Measurements from ENCODE around the gene BLID. TPM values are rescaled to one million over a fixed set of nuclear protein-coding genes. Genes with fewer than 3 reads are reported as not detected.

BLID gene
- polyA plus RNA-seq, 1 donor, result not detected

DNA sequence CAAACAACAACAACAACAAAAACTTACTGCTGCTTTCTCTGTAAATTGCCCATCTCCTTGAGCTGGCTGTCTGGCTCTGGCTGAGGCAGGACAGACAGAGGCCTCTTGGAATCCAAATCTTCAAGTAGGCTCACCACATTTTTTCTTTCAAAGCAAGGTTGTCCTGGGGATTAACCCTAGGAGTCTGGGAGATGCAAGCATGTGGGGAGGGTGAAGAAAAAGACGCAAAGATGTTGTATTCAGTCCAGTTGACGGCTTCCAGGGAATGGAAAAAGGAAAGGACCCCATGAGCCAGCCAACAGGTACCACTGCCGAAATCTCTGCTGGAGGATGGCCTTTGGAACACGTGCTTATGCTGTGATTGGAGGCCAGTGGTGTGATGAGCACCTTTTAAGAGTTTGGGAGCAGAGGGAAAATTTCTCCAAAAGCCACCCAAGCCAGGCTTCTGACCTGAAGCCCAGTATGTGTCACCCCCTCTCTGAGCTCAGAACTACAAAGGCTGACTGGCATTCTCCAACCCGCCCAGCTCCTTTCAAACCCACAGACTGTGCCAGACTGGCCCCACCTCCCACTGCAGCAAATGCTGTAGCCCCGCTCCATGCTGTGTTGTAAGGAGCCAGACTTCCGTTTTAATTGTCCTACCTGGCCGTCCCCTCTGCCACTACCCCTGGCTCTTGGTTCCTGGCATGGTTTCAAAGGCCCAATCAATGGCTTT lies 10.8 kb downstream of the BLID start:
- DNase-seq, result no peak

DNA sequence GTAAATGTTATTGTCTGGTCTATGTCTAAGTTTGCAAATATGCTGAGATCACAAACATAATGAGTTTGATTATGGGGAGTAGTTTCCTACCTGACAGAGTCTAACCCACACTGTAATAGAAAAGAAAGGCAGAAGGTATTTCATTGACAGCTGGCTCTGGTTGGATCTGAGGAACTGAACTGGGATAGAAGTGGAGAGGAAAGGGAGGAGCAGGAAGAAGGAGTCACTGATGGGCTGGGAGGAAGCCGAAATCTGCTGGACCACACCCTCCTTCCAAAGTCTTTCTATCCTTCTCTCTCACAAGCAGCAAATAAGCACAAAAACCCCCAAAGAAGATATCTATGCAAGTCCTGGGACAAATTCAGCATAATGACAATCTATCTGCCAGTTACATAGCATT lies 11.7 kb downstream of the BLID start:
- DNase-seq, result no peak

DNA sequence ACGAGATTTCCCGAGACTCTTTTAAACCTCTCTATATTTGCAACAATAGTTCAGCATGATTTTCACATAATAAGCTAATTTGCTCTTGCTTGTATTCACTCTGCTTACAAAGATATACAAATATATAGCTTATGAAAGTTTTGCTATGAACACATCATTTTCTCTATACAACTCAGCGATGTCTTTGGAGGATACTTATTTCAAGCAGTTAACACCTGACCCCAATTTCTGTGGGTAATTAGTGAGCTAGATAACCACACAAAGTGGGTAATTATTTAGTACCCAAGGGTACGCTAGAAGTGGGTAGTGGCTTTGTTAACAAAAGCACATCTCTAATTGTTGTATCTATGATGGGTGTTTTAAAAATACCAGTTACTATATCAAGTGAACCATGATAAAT lies 12.3 kb downstream of the BLID start:
- no peak for DNase-seq

DNA sequence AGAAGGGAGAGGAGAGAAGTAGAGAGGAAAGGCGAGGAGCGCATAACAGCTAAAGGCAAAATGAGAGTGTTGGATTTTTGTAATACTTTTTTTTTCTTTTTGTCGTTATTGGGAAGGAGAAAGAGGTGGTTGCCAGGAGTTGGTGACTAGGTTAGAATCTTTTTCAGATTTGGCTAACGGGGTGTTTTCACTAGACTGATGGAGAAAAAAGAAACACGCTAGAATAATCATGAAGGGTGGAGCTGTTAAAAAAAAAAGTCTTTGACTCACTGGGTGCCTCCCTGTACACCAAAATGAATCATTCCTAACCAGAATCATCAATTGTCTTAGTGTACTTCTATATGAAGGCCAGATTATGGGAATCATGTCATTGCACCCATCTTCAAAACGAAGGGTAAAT lies 12.7 kb downstream of the BLID start:
- DNase-seq, result no peak

DNA sequence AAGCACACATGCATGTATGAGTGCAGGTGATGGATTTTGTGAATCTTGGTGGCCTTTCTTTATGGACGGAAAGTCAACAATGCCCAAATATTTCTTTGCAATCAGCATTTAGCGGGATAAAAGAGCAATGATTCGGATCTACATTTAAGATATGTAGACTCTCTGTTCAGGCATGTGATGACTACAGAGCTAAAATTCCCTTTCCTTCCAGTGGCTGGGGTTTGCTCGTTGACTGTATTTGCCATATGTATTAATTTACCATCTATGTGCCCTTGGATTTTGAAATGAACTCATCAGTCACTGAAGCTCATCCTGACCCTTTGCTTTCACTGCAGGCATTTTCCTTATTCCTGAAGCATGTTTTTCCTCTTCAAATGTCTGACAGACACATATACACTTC lies 13.6 kb downstream of the BLID start:
- no peak for DNase-seq

DNA sequence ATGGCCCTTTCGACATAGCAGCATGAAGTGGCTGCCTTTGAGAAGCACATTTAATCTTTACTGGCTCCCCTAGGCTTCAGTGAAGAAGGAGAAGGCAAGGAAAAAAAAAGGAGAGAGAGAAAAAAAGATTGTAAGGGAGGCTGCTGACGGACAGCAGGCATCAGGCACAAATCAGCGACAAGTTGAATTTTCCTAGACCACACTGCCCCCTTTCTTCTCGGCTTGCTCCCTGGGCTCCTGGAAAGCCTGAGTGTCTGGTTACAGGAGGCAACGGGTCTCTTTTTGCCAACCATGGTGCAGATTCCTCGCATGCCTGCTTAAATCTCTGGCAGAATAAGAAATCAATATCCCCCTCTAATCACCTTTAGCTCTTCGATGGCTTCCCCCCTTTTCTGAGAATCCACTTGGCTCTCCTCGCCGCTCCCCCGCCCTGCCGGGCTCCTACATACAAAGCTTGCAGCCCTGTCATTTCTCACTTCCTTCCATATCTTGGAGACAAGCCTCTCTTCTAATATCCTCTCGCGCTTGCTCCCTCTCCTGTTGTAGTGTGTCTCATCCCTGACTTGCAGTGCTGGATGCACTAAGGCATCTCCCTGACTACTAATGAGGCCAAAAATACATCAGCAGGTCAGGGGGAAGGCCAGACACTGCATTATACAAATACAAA lies 14.3 kb downstream of the BLID start:
- peak; percentile 89 for DNase-seq

DNA sequence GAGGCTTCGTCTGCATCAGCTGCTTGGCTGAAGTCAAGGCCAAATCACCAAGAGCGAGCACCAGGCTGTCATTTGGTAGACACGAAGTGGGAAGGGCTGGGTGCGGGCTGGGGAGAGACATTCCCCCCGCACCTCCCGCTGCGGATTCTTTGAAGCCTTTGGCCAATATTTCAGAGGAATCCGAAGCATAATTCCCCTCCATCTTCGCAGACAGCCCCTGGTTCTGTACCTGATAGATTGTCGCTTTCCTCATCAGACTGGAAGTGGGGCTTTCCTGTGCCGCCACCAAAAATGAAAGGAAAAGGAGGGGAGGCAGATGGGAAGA lies 15.3 kb downstream of the BLID start:
- peak; percentile 26 for DNase-seq

DNA sequence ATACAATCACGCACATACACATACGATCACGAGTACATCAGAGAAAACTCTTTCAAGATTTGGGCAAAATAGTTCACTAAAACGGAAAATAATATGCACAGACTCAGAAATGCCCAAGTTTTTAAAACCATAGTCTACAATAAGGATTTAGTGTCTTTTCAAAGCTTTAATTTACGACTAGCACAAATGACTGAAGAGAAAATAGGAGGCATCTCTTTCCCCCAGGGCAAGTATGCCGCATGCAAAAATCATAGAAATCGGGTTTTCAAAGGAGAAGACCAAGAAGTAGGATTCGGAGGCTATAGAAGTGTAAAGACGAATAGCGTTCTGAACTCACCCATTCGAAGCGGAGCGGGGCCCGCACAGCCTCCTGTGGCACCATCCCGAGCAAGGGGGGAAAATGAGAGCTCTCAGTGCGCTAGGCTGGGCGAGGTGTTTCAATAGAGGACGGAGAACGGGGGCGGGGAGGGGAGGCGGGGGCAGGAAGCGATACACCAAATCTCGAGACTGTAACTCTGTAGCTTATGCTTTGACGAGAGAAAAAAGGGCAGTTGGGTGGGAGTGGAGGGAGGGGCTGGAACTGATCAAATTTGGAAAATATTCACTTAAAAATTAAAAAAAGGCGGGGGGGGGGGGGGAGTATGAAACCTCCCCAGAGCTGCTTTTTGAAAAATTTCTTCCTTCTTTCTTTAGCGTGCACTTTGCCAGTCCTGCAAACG lies 15.8 kb downstream of the BLID start:
- peak; percentile 61 for DNase-seq

DNA sequence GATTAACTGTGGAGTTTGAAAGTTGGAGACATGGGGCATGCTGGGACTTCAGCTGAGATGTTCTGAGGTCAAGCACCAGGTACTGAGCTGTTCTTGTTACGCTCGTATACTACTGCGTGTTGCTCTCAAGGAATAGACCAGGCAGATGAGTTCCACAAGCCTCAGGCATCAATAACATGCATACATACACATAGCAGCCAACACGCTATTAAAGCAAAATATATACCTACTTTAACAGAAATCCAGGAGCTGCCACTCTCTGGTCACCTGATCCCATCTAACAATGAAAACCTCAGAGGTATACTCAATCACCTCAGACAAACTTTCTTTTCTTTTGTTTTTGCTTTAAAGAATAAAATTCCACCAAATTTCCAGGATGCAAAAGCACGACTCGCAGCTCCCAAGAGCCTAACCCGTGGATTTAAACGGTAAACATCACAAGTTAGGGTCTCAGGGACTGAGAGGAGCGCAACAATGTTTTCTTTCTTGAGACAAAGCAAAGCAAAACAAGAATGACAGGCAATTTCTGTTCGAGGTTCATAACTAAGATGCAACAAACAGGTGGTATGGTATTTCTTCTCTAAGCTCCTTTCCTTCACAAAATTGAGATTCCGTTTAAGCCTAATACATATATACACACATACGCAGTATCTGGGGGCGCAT lies 16.5 kb downstream of the BLID start:
- DNase-seq, result peak; percentile 40

DNA sequence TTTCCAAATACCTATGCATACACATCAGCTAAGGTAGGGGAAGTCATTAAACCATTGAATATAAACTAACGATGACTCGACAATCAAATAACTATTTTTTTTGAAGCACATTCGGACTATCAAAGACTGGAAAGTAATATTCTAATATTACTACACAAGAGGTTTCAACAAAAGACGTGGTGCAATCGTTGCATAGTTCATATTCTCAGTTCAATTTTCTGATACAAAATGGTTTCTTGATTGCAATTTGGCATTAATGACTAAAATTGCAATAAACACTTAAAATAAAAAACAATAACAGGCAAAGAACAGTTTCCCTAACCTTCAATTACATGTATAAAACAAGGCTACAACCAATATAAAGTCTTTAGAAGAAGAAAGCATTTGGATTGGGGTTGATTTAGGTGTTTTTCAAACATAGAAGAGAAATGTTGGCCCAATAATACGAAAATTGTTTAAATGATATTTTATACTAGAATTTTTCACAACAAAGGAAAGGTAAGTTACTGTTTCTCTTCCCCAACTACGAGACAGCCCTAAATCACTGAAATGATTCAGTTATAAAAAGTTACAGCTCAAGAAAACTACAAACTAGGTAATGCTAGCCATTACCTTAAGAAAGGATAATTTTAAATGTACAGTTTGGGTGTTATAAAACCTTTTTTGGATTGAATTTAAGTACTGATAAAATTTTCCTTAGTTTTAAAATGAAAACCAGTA lies 17.6 kb downstream of the BLID start:
- peak; percentile 18 for DNase-seq

DNA sequence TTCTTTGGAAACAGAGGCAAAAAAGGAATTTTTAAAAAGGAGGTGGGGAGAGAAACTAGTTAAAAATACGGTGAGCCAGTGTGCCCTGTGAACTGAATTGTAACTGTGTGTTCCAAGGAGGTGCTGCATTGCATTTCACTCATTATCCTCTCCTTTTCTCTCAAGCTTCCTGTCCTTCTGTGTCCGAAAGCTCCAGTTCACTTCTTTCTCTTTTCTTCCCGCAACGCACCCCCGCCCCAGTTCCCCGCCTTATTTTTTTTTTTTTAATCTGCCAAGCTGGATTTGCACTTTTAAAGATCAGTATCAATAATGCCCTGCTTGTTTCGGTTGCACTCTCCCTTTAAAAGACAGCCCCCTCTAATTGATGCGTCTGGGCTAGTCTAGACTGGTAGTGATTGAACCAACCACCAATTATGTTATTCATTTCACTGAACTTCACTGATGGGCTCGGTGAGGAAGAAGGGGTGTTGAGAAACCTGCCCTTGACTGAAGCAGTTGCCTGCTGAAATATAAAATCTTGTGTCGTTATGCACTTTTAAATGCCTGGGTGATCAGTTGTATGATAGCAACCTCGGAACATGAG lies 18.5 kb downstream of the BLID start:
- DNase-seq, result peak; percentile 24

DNA sequence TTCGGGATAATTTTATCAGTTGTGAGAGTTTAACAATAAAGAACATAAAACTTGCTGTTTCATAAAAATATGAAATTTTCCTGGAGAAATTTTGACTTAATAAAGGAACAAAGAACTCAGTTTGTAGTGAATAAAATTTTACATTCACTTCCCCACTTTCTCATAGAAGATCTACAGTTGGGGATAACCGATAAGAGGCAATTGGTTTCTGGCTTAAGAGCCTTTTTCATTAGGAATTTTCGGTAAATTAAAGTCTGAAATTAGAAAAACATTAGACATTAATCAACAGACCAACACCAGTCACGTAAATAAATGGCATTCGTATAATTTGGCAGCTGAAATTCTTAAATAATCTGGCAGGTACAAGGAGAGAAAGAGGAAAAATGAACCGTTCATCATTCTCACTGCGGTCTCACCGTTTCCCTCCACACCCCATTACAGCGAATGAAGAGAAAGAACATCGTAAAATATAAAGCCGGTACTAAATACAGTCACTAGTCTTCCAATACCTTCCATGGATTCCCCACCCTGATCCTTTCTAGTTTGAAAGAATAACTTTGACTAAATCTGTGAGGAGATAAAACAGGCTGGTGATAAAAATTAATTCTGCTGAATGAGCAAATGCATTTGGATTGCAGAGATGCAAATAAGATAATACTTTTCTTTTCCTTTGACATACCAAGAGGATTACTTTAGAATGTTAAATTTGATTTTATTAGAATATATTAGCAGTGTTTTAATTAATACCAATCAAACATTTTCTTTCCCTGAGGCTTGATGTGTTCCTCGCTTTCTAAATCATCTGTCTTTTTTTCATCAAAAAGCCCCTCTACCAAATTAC lies 19.5 kb downstream of the BLID start:
- DNase-seq, result peak; percentile 19

DNA sequence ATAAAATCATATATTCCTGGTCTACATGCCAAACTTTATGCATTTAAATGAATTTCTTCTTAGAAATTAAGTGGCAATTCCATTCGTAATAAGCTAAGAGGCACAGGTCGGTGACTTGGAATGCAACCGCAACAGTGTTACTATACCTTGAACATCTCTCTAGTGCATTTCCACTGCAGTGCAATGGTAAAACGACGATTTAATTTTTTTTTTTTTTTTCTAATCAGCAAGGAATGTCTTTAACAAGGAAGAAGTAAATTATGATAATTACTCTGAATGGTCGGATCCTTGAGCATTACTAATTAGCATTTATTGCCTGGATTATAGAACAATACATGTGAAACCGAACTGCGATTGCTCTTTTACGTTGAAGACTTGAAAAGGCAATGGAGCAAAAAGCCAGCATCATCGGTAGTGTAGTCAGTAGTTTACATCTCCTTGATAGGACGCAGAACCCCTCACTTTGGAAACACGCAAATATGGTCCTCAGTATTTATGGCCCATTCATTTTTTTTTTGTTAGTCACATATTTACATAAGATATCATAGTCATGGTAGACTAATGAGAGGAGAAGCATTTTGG lies 20.2 kb downstream of the BLID start:
- DNase-seq, result peak; percentile 20

DNA sequence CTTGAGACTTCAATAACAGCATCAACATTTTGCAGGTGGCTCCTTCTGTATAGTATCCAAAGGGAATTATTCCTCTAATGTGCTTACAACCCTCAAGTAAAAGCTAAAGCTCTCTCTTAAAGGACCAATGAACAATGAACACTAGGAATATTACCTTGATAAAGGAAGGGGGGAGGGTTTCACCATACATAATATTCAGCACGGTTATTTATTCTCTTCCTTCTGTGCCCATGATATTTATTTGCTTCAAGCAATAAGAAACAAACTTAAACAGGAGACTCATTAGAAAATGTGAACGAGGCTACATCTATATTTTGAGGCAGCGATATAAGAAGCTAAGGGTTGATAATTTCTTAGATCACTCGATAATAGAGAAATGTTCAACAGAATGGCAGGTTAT lies 21.2 kb downstream of the BLID start:
- DNase-seq, result no peak

DNA sequence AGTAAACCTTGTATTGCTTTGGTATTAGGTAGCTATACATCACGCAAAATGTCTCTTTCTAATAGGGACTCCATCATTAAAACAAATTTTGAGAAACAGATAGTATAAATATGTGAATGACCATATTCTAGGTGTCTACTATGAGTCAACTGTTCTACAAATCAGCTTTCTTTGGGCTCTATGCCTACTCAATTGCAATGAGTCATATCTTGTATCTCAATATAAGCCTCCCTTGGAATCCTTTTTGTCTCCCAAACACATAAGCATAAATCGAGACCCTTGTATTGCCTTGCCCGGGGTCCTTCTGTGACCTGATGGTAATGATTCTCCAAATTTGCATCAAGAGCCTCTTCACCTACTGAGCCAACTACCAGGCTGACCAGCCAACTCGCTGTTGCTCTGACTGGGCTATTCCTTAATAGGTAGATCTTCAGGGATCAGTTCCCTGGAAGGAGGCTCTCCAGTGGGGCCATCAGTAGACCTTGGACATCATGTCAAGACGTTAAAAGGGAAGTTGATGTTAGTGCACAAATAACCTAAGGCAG lies 22.2 kb downstream of the BLID start:
- DNase-seq, result no peak

DNA sequence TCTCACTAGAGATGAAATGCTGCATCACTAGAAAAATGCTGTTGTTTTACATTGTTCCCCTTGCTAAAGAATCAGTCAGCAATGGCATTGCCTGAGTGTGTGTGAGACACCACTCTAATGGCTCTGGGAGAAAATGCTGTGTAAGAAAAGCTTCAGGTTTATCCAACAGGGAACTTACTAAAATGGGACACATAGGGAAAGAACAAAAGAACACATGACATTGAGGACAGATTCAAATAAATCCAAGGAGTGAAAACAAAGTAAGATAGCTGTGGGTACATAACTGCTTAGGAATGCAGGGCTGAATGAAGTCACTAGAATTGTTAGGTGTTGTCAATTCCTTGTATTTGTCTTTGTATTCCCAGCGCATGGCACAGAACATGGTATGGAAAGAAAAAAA lies 24.2 kb downstream of the BLID start:
- DNase-seq, result no peak

DNA sequence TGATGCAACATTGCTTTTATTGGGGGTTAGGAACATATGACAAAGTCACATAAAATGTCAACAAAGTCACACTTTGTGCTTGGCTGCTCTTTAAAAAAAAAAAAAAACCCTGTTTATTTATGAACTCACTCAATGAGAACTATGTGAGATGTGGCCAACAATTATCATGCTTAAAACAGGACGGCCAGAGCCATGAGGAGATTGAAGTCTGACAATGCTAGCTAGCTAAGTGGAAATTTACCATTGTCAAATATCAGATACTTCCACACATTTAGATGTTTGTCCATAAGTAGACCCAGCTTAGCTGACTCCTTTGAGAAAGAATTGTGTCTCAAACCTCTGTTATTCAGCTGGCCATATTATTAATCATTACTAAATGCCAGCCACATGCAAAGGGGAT lies 26.9 kb downstream of the BLID start:
- no peak for DNase-seq

DNA sequence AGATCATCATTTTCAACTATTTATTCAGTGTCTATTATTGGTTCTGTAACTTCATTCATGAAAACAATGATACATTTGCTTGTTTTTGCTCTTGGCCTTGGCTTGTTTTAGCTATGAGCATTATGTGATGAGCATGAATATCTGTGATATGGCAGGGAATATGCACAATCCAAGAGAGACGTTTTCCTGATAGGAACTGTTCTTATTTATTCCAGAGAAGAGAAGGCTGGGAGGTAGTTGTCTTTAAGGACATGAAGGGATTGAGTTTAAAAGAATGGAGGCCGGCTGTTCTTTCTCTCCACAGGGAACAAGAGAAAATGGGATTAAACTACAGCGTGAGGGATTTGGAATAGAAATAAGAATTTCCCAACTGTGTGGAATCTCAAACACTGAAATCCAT lies 30.3 kb downstream of the BLID start:
- DNase-seq, result no peak

DNA sequence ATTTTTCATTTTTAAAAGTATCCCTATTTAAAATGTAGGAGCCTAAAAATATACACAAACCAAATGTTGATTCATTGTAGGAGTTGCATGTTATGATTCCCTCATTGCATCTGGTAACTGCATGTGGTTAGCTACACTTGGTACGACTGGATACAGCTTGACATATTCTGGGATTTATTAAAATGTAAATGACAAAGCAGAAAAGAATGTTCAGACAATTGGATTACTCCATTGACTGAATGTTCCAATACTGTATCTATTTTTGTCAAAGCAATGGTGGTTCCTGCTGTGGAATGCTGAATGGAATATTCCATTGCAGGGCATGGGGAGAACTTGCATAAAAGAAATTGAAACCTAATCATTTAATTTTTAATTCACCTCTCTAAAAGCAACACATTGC lies 30.8 kb downstream of the BLID start:
- no peak for DNase-seq

DNA sequence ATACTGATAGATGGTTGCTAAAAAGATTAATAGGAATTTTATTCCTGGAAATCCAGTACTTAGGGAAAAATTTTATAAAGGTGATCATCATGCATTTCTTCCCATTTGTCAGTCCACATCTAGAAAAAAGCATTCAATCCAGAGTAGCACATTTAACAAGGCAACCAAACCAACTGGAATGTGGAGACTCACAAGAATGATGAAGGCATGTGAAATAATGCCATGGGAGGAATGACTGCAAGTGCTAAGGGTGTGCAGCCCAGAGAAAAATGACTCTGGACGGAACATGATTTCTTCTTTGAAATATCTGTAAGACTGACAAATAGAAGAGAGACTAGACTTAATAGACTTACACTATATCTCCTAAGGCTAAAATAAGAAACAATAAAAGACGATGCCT lies 33.8 kb downstream of the BLID start:
- DNase-seq, result no peak

Measured in left kidney (tissue), 2 donors.